ENCODE measurements around the gene TPST1. TPM values are rescaled to one million over a fixed set of nuclear protein-coding genes. Genes with fewer than 3 reads are reported as not detected.

Gene TPST1
- total and polyA plus RNA-seq, 2 of the 8 experiments (the other 6 are each of a cell fraction or from before 2014, with no cell fraction given) = 8.2 to 18.4 TPM

DNA sequence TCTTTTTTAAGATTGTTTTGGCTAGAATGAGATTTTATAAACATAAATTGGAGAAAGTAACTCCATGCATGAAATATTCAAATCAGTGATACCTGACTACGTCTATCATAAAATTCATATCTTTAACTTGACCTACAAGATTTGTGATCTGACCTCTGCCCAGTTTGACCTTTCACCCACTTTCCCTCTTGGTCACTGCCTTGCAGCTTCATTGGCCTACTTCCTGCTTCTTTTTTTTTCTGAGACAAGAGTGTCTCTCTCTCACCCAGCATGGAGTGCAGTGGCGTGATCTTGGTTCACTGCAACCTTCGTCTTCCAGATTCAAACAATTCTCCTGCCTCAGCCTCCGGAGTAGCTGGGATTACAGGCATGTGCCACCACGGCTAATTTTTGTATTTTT is 28.5 kb downstream of the TPST1 start (continued):
- TF ChIP-seq SIN3A (conservative IDR thresholded peaks at IDR 0.05 in 1 of 2, IDR thresholded peaks at IDR 0.05 in 1 of 2; ENCODE audit: low read depth in 1 of 2, low read length in 2 of 2) = no peak
- no peak for TF ChIP-seq PHF8 (conservative IDR thresholded peaks at IDR 0.05; ENCODE audit: low read depth, low read length)
- no peak for TF ChIP-seq CHD1 (IDR thresholded peaks at IDR 0.05; ENCODE audit: low read depth, low read length)
- no peak for TF ChIP-seq YY1 (IDR thresholded peaks at IDR 0.05; ENCODE audit: low read depth, low read length)
- TF ChIP-seq GTF2F1 (IDR thresholded peaks at IDR 0.05; ENCODE audit: borderline replicate concordance, low read depth, low read length) = no peak
- TF ChIP-seq, protein P1, sequence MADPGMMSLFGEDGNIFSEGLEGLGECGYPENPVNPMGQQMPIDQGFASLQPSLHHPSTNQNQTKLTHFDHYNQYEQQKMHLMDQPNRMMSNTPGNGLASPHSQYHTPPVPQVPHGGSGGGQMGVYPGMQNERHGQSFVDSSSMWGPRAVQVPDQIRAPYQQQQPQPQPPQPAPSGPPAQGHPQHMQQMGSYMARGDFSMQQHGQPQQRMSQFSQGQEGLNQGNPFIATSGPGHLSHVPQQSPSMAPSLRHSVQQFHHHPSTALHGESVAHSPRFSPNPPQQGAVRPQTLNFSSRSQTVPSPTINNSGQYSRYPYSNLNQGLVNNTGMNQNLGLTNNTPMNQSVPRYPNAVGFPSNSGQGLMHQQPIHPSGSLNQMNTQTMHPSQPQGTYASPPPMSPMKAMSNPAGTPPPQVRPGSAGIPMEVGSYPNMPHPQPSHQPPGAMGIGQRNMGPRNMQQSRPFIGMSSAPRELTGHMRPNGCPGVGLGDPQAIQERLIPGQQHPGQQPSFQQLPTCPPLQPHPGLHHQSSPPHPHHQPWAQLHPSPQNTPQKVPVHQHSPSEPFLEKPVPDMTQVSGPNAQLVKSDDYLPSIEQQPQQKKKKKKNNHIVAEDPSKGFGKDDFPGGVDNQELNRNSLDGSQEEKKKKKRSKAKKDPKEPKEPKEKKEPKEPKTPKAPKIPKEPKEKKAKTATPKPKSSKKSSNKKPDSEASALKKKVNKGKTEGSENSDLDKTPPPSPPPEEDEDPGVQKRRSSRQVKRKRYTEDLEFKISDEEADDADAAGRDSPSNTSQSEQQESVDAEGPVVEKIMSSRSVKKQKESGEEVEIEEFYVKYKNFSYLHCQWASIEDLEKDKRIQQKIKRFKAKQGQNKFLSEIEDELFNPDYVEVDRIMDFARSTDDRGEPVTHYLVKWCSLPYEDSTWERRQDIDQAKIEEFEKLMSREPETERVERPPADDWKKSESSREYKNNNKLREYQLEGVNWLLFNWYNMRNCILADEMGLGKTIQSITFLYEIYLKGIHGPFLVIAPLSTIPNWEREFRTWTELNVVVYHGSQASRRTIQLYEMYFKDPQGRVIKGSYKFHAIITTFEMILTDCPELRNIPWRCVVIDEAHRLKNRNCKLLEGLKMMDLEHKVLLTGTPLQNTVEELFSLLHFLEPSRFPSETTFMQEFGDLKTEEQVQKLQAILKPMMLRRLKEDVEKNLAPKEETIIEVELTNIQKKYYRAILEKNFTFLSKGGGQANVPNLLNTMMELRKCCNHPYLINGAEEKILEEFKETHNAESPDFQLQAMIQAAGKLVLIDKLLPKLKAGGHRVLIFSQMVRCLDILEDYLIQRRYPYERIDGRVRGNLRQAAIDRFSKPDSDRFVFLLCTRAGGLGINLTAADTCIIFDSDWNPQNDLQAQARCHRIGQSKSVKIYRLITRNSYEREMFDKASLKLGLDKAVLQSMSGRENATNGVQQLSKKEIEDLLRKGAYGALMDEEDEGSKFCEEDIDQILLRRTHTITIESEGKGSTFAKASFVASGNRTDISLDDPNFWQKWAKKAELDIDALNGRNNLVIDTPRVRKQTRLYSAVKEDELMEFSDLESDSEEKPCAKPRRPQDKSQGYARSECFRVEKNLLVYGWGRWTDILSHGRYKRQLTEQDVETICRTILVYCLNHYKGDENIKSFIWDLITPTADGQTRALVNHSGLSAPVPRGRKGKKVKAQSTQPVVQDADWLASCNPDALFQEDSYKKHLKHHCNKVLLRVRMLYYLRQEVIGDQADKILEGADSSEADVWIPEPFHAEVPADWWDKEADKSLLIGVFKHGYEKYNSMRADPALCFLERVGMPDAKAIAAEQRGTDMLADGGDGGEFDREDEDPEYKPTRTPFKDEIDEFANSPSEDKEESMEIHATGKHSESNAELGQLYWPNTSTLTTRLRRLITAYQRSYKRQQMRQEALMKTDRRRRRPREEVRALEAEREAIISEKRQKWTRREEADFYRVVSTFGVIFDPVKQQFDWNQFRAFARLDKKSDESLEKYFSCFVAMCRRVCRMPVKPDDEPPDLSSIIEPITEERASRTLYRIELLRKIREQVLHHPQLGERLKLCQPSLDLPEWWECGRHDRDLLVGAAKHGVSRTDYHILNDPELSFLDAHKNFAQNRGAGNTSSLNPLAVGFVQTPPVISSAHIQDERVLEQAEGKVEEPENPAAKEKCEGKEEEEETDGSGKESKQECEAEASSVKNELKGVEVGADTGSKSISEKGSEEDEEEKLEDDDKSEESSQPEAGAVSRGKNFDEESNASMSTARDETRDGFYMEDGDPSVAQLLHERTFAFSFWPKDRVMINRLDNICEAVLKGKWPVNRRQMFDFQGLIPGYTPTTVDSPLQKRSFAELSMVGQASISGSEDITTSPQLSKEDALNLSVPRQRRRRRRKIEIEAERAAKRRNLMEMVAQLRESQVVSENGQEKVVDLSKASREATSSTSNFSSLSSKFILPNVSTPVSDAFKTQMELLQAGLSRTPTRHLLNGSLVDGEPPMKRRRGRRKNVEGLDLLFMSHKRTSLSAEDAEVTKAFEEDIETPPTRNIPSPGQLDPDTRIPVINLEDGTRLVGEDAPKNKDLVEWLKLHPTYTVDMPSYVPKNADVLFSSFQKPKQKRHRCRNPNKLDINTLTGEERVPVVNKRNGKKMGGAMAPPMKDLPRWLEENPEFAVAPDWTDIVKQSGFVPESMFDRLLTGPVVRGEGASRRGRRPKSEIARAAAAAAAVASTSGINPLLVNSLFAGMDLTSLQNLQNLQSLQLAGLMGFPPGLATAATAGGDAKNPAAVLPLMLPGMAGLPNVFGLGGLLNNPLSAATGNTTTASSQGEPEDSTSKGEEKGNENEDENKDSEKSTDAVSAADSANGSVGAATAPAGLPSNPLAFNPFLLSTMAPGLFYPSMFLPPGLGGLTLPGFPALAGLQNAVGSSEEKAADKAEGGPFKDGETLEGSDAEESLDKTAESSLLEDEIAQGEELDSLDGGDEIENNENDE (IDR thresholded peaks at IDR 0.05; ENCODE audit: insufficient replicate concordance, low read length) = no peak
- TF ChIP-seq ASH2L (IDR thresholded peaks at IDR 0.05; ENCODE audit: low read length) = no peak
- TF ChIP-seq SIX5 (IDR thresholded peaks at IDR 0.05; ENCODE audit: low read depth, low read length) = no peak

All from H1 (cell line).